Renal pelvis (tissue), 4 donors: ENCODE measurements around the gene USF3. TPM values are rescaled to one million over a fixed set of nuclear protein-coding genes. Genes with fewer than 3 reads are reported as not detected.
"Not testable (repeated sequence)": the region's sequence is repeated elsewhere in the genome, so short reads cannot be mapped to it uniquely, and the experiment has no call there.

Experiments
- DNase-seq: peaks from one replicate; pipeline ENCODE4 v3.0.0-alpha.2; 2013
- polyA plus RNA-seq, 3 donors: library from polyadenylated mRNA; unstranded; fragments of 120-200 nt; gene quantifications; one replicate each; pipeline ENCODE4 v1.2.1, GENCODE V29; 2013; ENCODE audit not compliant: insufficient read length in 3 of 3

Gene USF3
- polyA plus RNA-seq, 3 donors = 15.8 to 22.0 (median 20.3) TPM

- no peak for DNase-seq
These were observed 35.5 kb downstream of the USF3 start for GRCh38 chr3:113660896-113661295.

- no peak for DNase-seq
These were observed 36.0 kb downstream of the USF3 start for GRCh38 chr3:113660458-113660857.

- no peak for DNase-seq
These were observed 36.4 kb downstream of the USF3 start for GRCh38 chr3:113659996-113660395.

- no peak for DNase-seq
These were observed 37.3 kb downstream of the USF3 start for GRCh38 chr3:113659101-113659541.

GRCh38 chr3:113658107-113658506 is 38.3 kb downstream of the USF3 start:
- no peak for DNase-seq

GRCh38 chr3:113654851-113655250 is 41.6 kb downstream of the USF3 start:
- DNase-seq = no peak

- no peak for DNase-seq
These were observed 42.1 kb downstream of the USF3 start for GRCh38 chr3:113654310-113654709.

GRCh38 chr3:113649174-113649845 is 47.1 kb downstream of the USF3 start:
- DNase-seq = no peak

GRCh38 chr3:113648524-113648923 is 47.9 kb downstream of the USF3 start:
- DNase-seq = no peak

GRCh38 chr3:113643583-113643982 is 52.9 kb downstream of the USF3 start:
- DNase-seq = no peak

- no peak for DNase-seq
These were observed 57.5 kb downstream of the USF3 start for GRCh38 chr3:113638910-113639309.

- DNase-seq = no peak
These were observed 58.7 kb downstream of the USF3 start for GRCh38 chr3:113637756-113638155.

- not testable (repeated sequence) for DNase-seq
These were observed 60.4 kb downstream of the USF3 start for GRCh38 chr3:113636034-113636433.

GRCh38 chr3:113634782-113635474 is 61.5 kb downstream of the USF3 start:
- DNase-seq = no peak

- DNase-seq = no peak
These were observed 64.9 kb downstream of the USF3 start for GRCh38 chr3:113631573-113631972.

GRCh38 chr3:113630956-113631542 is 65.4 kb downstream of the USF3 start:
- no peak for DNase-seq

GRCh38 chr3:113629584-113630421 is 66.6 kb downstream of the USF3 start:
- DNase-seq = peak; percentile 57

GRCh38 chr3:113628788-113629187 is 67.7 kb downstream of the USF3 start:
- DNase-seq = no peak

GRCh38 chr3:113628316-113628715 is 68.1 kb downstream of the USF3 start:
- no peak for DNase-seq

- peak; percentile 38 for DNase-seq
These were observed 69.7 kb downstream of the USF3 start for GRCh38 chr3:113626503-113627371.

- DNase-seq = no peak
These were observed 70.6 kb downstream of the USF3 start for GRCh38 chr3:113625834-113626233.
